ENCODE results near the gene GPANK1. TPM values are rescaled to one million over a fixed set of nuclear protein-coding genes. Genes with fewer than 3 reads are reported as not detected.

GPANK1 gene
- total RNA-seq, 6 donors from 2014 or later: 12.0 to 45.1 (median 16.6) TPM

- Histone ChIP-seq H3K36me3 (peaks cover 70 to 100% (median 92%) of the 10 kb centered on the region in 4 donors), H3K9me3 (no peaks in the 10 kb centered on the region), H3K27ac (no peak overlapping the region), H3K4me3 (no peak overlapping the region), H3K4me1 (no peaks in the 10 kb centered on the region), H3K27me3 (no peaks in the 10 kb centered on the region)
- no peak for ATAC-seq (ENCODE audit: low FRiP score in 2 of 2)
- WGBS, 2 donors: 93 to 98% methylated on average over 6 of the region's 6 CpGs
- TF ChIP-seq EP300 (IDR thresholded peaks at IDR 0.05) (no peak), POLR2AphosphoS5 (IDR thresholded peaks at IDR 0.05) (no peak), CTCF (IDR thresholded peaks at IDR 0.05) (no peak), POLR2A (IDR thresholded peaks at IDR 0.05) (no peak)
- DNase-seq: no peak
These were observed 21.8 kb downstream of the GPANK1 start for GRCh38 chr6:31642798-31643570.

DNA sequence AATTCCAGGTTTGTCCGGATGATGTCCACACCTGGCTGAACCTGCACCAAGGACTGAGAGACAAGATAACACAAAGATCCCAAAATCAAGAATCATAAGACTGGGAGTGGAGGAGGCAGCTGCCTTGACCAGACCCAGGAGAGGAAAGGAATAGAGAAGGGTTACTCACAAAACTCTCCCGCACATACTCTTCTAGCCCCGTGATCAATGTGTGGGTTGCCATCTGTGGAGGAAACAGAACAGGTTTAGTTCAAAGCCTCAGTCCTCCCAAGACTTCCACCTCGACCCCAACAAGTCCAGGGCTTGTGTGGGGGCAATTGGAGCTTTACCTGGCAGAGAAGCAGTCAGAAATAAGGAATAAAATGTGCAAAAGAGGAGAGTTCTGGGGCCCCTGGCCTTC lies 23.4 kb downstream of the GPANK1 start:
- DNase-seq (no peak), ATAC-seq (ENCODE audit: low FRiP score in 2 of 2) (no peak)
- Histone ChIP-seq H3K9me3 (no peaks in the 10 kb centered on the region), H3K4me3 (no peak overlapping the region), H3K36me3 (peaks cover 70 to 100% (median 92%) of the 10 kb centered on the region in 4 donors), H3K27ac (no peak overlapping the region), H3K27me3 (no peaks in the 10 kb centered on the region), H3K4me1 (no peaks in the 10 kb centered on the region)
- 91 to 93% methylated on average over 4 of the region's 4 CpGs for WGBS, 2 donors
- no peak for TF ChIP-seq POLR2A (IDR thresholded peaks at IDR 0.05)

- peaks cover 74 to 100% (median 92%) of the 10 kb centered on the region in 4 donors for H3K36me3 ChIP-seq
- no peak for TF ChIP-seq EP300 (IDR thresholded peaks at IDR 0.05)
- TF ChIP-seq POLR2A (IDR thresholded peaks at IDR 0.05): no peak
- no peak for TF ChIP-seq CTCF (IDR thresholded peaks at IDR 0.05)
- no peak for TF ChIP-seq POLR2AphosphoS5 (IDR thresholded peaks at IDR 0.05)
- no peak overlapping the region for H3K27ac ChIP-seq
- DNase-seq (no peak), ATAC-seq (ENCODE audit: low FRiP score in 2 of 2) (no peak)
- no peaks in the 10 kb centered on the region for H3K9me3 ChIP-seq
- no peaks in the 10 kb centered on the region for H3K27me3 ChIP-seq
- no peak overlapping the region for H3K4me3 ChIP-seq
- H3K4me1 ChIP-seq: no peaks in the 10 kb centered on the region
- WGBS, 2 donors: 97 to 98% methylated on average over 6 of the region's 6 CpGs
These were observed 24.2 kb downstream of the GPANK1 start for GRCh38 chr6:31640612-31641011.

DNA sequence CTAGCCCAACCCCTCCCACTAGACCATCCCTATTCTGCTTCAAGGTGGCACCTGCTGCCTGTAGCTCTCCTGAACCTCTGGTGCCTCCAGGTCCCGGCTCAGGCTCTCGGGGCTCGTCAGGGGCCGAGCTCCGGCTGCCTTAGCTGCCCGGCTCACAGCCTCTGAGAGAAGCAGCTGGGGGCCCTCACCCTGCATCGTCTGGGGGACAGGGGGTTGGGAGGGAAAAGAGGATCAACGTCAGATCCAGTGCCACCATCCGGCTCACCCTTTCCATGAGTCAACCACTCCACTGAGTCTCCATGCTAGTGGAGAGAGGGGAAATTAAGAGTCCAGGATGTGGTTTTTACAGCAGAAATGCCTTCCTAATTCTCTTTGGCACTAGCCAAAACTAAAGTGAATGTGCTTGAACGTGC lies 25.3 kb downstream of the GPANK1 start:
- Histone ChIP-seq H3K4me1 (no peaks in the 10 kb centered on the region), H3K36me3 (peaks cover 69 to 100% (median 92%) of the 10 kb centered on the region in 4 donors), H3K27me3 (no peaks in the 10 kb centered on the region), H3K27ac (no peak overlapping the region), H3K9me3 (no peaks in the 10 kb centered on the region), H3K4me3 (no peak overlapping the region)
- DNase-seq: no peak
- TF ChIP-seq POLR2AphosphoS5 (IDR thresholded peaks at IDR 0.05): no peak
- TF ChIP-seq CTCF (IDR thresholded peaks at IDR 0.05): no peak
- no peak for TF ChIP-seq EP300 (IDR thresholded peaks at IDR 0.05)
- TF ChIP-seq POLR2A (IDR thresholded peaks at IDR 0.05): no peak
- ATAC-seq (ENCODE audit: low FRiP score in 2 of 2): no peak
- WGBS, 2 donors: 74 to 76% methylated on average over 9 to 10 of the region's 10 CpGs

- Histone ChIP-seq H3K27ac (no peak overlapping the region), H3K4me3 (no peak overlapping the region), H3K4me1 (no peaks in the 10 kb centered on the region), H3K36me3 (peaks cover 69 to 100% (median 92%) of the 10 kb centered on the region in 4 donors), H3K9me3 (no peaks in the 10 kb centered on the region), H3K27me3 (no peaks in the 10 kb centered on the region)
- 85 to 91% methylated on average over 9 of the region's 9 CpGs for WGBS, 2 donors
- DNase-seq (no peak), ATAC-seq (ENCODE audit: low FRiP score in 2 of 2) (no peak)
- no peak for TF ChIP-seq EP300 (IDR thresholded peaks at IDR 0.05)
- TF ChIP-seq POLR2A (IDR thresholded peaks at IDR 0.05): no peak
- TF ChIP-seq POLR2AphosphoS5 (IDR thresholded peaks at IDR 0.05): no peak
- no peak for TF ChIP-seq CTCF (IDR thresholded peaks at IDR 0.05)
These were observed 25.8 kb downstream of the GPANK1 start for GRCh38 chr6:31639043-31639442.

Measured in upper lobe of left lung (tissue), 6 donors.